Mammary microvascular endothelial cell (primary cell): ENCODE results near the gene KRT6B. TPM values are rescaled to one million over a fixed set of nuclear protein-coding genes. Genes with fewer than 3 reads are reported as not detected.

Experiments used
- total RNA-seq: library from RNA; depleted of rRNA; stranded (reverse); fragments of >200 nt; gene quantifications from 2 replicates; pipeline ENCODE4 v1.2.3, GENCODE V29; 2015

KRT6B gene
- total RNA-seq, result not detected in 2 replicates

GRCh38 chr12:52452101-52452500 is at the start of gene KRT6B:
Gene KRT6B (minus strand): TSS chr12:52452146. CDS start chr12:52452078, 68 bp downstream.

DNA sequence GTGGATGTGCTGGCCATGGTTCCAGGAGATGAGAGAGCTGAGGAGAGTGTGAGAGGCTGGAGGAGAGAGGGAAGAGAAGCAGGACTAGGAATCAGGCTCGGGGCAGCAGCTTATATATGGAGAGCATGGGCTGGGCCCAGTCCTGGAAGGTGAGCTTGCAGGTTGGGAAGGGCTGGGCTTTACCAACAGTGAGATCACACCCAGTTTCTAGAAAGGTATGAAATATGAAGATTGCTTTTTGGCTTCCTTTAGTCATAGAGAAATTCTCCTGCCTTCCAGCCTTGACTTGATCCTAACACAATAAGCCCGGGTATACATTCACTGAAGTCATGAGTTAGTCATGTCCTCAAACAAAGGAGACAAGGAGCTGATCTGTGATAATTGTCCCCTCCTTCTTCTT is 41.2 kb upstream of the KRT6B start, which contains the start of gene KRT6A:
KRT6A (minus strand) TSS at position 86 of the 400 bp plus-strand sequence; CDS start at position 17, 69 bp downstream.

DNA sequence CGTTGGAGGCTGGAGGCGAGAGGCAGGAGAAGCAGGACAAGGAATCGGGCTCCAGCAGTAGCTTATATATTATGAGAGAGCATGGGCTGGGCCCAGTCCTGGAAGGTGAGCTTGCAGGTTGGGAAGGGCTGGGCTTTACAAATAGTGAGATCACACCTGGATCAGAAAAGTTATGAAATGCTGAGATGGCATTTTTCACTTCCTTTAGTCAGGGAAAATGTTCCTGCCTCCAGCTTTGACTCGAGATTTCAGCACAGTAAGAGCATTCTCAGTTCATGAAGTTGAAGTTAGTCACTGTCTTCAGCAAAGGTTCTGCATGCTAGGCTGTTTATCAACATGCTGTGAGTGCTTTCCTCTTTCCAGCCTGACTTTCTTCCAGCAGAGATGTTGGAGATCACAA is 21.8 kb upstream of the KRT6B start, which contains the start of gene KRT6C:
KRT6C (minus strand) TSS at position 38 of the 400 bp plus-strand sequence. CDS start 68 bp downstream, outside the sequence.

GRCh38 chr12:52434081-52434733 is 17.7 kb downstream of the KRT6B start, which contains the start of gene KRT75:
Gene KRT75 (minus strand): TSS chr12:52434371. CDS start chr12:52434304, 67 bp downstream.

DNA sequence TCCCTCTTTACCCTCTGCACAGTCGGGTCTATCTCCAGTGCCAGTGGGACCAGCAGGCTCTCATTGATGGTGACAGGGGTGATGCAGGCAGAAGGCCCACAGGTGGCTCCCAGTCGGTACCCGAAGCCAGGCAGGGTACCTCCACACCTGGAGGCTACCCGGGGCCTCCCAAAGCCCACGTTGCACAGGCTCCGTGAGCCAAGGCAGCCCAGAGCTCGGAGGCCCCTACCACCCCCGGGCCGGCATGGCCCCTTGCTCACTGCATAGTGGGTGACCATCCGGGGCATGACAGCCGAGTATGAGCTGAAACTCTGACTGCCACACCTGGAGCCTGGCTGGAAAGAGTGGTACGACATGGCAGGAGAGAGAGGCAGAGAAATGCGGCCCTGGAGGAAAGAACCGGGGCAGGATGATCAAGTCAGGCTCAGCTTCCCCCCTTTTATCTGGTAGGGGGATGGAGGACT is 46.0 kb downstream of the KRT6B start, which contains the start of gene KRT82:
KRT82 (minus strand) TSS at position 414 of the 464 bp plus-strand sequence; CDS start at position 356, 58 bp downstream.

Other genes with a start within 250 kb of the KRT6B start
- gene KRT7, start 218.9 kb downstream of the KRT6B start, total RNA-seq, result 332 and 351 TPM in 2 replicates
- gene KRT86, start 177.5 kb downstream of the KRT6B start, total RNA-seq, result 0.10 TPM in 1 of 2 replicates, not detected in the other
- gene KRT81, start 160.6 kb downstream of the KRT6B start, total RNA-seq, result 0.20 and 0.67 TPM in 2 replicates
- not detected in 2 replicates for gene KRT83, start 130.7 kb downstream of the KRT6B start, total RNA-seq
- gene KRT85, start 84.7 kb downstream of the KRT6B start, total RNA-seq, result not detected in 2 replicates
- gene KRT84, start 66.5 kb downstream of the KRT6B start, total RNA-seq, result not detected in 2 replicates
- not detected in 2 replicates for gene KRT82, start 45.8 kb downstream of the KRT6B start, total RNA-seq
- gene KRT75, start 17.8 kb downstream of the KRT6B start, total RNA-seq, result not detected in 2 replicates
- not detected in 2 replicates for gene KRT6C, start 21.7 kb upstream of the KRT6B start, total RNA-seq
- gene KRT6A, start 41.1 kb upstream of the KRT6B start, total RNA-seq, result not detected in 2 replicates
- gene KRT5, start 68.2 kb upstream of the KRT6B start, total RNA-seq, result not detected in 2 replicates
- under 0.01 TPM in 1 of 2 replicates, not detected in the other for gene KRT71, start 101.0 kb upstream of the KRT6B start, total RNA-seq
- not detected in 2 replicates for gene KRT74, start 121.7 kb upstream of the KRT6B start, total RNA-seq
- not detected in 2 replicates for gene KRT72, start 149.3 kb upstream of the KRT6B start, total RNA-seq
- gene KRT73, start 166.4 kb upstream of the KRT6B start, total RNA-seq, result not detected in 2 replicates
- not detected in 2 replicates for gene KRT2, start 200.1 kb upstream of the KRT6B start, total RNA-seq
- gene KRT1, start 228.3 kb upstream of the KRT6B start, total RNA-seq, result not detected in 2 replicates